Activated CD8-positive, alpha-beta T cell treated with anti-CD3 and anti-CD28 coated beads for 36 hours (primary cell): ENCODE measurements around the gene ADIRF. TPM values are rescaled to one million over a fixed set of nuclear protein-coding genes. Genes with fewer than 3 reads are reported as not detected.

Source experiments
- ATAC-seq: fragments of 200-7000 bp; cut with Tn5 transposase; one replicate; pipeline ENCODE4 v1.10.0; 2021; ENCODE audit warnings: mild to moderate bottlenecking, moderate library complexity
- CTCF ChIA-PET: fragments of 350-600 bp; sonication (Branson Sonifier 250); formaldehyde crosslinking; loops from one replicate; lab custom pipeline; 2021; ENCODE audit warnings: antibody characterized with exemption; lab: Charles Lee
- POLR2A ChIA-PET: fragments of 350-600 bp; sonication (Branson Sonifier 250); formaldehyde crosslinking; loops from one replicate; lab custom pipeline; 2021; ENCODE audit warnings: antibody characterized with exemption; lab: Charles Lee
- DNase-seq: peaks from one replicate; pipeline ENCODE4 v3.0.0-alpha.2; 2020
- H3K27ac Mint-ChIP-seq: one replicate; pipeline ENCODE4 v1.8.0; 2021; ENCODE audit warnings: mild to moderate bottlenecking, mixed read lengths
- H3K27me3 Mint-ChIP-seq: one replicate; pipeline ENCODE4 v1.8.0; 2021; ENCODE audit warnings: mixed read lengths
- H3K36me3 Mint-ChIP-seq: one replicate; pipeline ENCODE4 v1.8.0; 2021; ENCODE audit warnings: low read depth, mixed read lengths
- H3K4me1 Mint-ChIP-seq: one replicate; pipeline ENCODE4 v1.8.0; 2021; ENCODE audit warnings: low read depth, mixed read lengths
- H3K4me3 Mint-ChIP-seq: one replicate; pipeline ENCODE4 v1.8.0; 2021; ENCODE audit warnings: mild to moderate bottlenecking, moderate library complexity, mixed read lengths
- H3K9me3 Mint-ChIP-seq: one replicate; pipeline ENCODE4 v1.8.0; 2021; ENCODE audit warnings: mixed read lengths
- intact Hi-C: fragments of 100-400 bp; cut with micrococcal nuclease; formaldehyde crosslinking; loops from one replicate; pipeline ENCODE4 v1.10.0; 2022
- total RNA-seq, 2 experiments: library from RNA; stranded (reverse); gene quantifications; one replicate each; pipeline ENCODE4 v1.2.3, GENCODE V29; 2021
- TF ChIP-seq, protein P1 (sequence below): fragments of 200-600 bp; IDR thresholded peaks from one replicate; pipeline ENCODE4 v1.8.0; 2022; ENCODE audit warnings: antibody characterized with exemption, mild to moderate bottlenecking

ADIRF gene
- not detected for total RNA-seq

DNA sequence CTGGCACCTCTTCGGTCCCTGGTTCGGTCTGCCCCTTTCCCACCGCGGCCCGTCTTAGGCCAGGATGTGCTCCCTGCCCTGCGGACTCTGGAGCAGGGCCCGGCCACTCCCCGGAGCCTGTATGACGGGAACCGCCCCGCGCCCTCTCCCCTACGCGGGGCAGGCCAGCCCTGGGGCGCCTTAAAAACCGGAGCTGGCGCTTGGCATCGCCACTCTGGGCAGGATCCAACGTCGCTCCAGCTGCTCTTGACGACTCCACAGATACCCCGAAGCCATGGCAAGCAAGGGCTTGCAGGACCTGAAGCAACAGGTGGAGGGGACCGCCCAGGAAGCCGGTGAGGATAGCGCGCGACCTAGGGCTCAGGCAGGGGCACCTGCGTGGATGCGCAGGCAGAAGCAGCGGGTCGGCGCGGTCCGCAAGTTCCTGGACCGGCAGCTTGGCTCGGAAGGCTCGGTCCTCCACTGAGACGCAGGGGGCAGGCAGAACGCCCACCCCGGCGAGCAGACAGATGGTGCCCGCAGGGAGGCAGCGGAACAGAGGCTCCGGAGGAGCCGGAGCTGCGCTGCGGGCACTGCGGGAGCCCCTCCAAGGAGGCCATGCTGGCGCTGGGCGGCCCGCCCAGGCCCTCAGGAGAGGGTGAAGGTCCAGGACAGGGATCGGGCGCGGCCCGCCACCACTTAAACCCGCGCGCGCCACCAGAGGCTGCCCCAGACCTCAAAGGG, at the start of gene ADIRF:
TSS of gene ADIRF (plus strand) at position 212 of the 723 bp plus-strand sequence. CDS start at position 275, 63 bp downstream.
- Mint-ChIP-seq H3K9me3 (no peaks in the 10 kb centered on the region), H3K36me3 (no peaks in the 10 kb centered on the region), H3K4me3 (no peak within 1 kb of the TSS), H3K27me3 (peaks cover 2% of the 10 kb centered on the region), H3K27ac (no peak within 1 kb of the TSS), H3K4me1 (peaks cover 27% of the 10 kb centered on the region)
- intact Hi-C loops: no loop called here
- ATAC-seq (no peak), DNase-seq (no peak)
- ChIA-PET POLR2A (interaction anchor here (0.6 to 1.5 kb wide), 5 partner anchors 11 to 482 kb away, joined by 3 to 4 read pairs (median 3); partner anchors contain the start of genes MMRN2 and SNCG), CTCF (interaction anchor here (0.8 to 7.1 kb wide), 9 partner anchors 9 to 136 kb away, joined by 3 to 45 read pairs (median 3); partner anchors contain the start of gene MMRN2)
- TF ChIP-seq, protein P1, sequence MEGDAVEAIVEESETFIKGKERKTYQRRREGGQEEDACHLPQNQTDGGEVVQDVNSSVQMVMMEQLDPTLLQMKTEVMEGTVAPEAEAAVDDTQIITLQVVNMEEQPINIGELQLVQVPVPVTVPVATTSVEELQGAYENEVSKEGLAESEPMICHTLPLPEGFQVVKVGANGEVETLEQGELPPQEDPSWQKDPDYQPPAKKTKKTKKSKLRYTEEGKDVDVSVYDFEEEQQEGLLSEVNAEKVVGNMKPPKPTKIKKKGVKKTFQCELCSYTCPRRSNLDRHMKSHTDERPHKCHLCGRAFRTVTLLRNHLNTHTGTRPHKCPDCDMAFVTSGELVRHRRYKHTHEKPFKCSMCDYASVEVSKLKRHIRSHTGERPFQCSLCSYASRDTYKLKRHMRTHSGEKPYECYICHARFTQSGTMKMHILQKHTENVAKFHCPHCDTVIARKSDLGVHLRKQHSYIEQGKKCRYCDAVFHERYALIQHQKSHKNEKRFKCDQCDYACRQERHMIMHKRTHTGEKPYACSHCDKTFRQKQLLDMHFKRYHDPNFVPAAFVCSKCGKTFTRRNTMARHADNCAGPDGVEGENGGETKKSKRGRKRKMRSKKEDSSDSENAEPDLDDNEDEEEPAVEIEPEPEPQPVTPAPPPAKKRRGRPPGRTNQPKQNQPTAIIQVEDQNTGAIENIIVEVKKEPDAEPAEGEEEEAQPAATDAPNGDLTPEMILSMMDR: no peak

DNA sequence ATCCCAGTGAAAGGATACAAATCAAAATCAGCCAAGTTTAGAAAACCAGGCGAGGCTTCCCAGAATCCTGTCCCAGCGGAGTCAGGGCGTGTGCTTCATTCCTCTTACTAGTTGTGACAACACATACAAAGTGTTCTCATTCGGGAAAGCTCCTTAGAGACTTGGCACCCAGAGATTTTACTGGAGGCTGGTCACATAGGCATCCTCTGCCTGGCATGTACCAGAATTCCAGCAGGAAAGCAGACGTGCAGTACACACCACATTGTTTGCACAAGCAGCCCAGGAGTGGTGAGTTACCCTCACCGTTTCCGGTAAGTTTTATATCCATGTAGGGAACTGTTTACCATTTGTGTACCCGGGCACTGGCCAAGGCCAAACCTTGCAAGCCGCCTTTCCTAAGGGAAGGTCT, 45.7 kb upstream of the ADIRF start:
- no peaks in the 10 kb centered on the region for H3K9me3 Mint-ChIP-seq
- POLR2A ChIA-PET: no interaction called here
- H3K4me1 Mint-ChIP-seq: no peaks in the 10 kb centered on the region
- CTCF ChIA-PET: no interaction called here
- intact Hi-C loops: no loop called here
- no peak overlapping the region for H3K4me3 Mint-ChIP-seq
- no peak overlapping the region for H3K27ac Mint-ChIP-seq
- ATAC-seq (no peak), DNase-seq (no peak)
- H3K27me3 Mint-ChIP-seq: no peaks in the 10 kb centered on the region
- TF ChIP-seq, protein P1: no peak
- peaks cover 1% of the 10 kb centered on the region for H3K36me3 Mint-ChIP-seq

DNA sequence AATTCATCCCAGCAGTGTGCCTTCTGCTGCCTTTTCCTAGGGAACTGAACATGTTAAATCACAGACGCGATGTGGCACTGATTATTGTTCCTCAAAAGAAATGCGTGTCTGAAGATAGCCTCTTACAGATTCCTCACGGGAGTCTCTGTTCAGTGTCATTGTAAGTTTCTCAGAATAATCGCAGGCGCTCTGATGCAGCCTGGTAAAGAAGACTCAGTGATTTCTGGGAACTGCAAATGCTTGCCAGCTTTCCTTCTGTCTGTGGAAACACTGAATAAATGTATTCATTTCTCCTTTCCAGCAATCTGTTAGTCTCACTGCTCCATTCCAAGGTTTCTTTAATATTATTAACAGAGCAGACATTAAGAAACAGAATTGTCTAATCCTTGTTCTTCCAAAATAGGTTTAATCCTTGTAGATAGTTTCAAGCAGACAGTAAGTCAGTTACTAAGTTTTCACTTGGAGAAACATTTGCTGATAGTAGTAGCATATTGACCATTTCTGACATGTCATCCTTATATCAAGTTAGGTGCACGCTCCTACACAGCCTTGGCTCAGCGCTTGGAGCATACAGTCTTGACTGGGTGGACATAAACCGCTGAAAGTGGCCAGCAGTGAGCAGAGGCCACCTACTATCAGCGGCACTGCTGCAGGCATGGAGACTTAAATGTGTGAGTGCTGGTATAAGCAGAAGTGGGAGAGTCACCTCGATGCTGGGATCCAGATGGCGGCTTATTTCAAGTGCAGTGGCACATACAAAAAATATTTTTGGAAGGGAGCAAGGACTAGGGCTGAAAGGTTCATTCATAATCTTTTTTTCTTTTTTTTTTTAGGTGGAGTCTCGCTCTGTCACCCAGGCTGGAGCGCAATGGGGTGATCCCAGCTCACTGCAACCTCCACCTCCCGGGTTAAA, 38.6 kb upstream of the ADIRF start:
- CTCF ChIA-PET: no interaction called here
- no peaks in the 10 kb centered on the region for H3K27me3 Mint-ChIP-seq
- DNase-seq: no peak

DNA sequence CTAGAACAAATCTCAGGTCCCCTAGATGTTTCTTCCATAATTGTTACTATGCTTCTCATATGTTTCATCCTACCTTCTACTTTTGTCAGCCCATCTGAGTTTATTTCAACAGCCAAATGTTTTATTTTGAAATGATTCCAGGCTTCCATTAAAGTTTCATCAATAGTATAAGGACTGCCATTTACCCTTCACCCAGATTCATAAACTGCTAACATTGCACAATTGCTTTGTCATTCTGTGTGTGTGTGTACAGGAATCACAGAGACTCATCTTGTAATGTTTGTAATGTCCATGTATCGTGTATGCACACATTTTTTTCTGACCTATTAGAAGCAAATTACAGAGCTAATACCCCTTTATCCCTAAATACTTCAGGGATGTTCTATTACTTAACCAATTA, 36.4 kb upstream of the ADIRF start:
- Mint-ChIP-seq H3K27me3 (no peaks in the 10 kb centered on the region), H3K9me3 (no peaks in the 10 kb centered on the region), H3K4me3 (no peak overlapping the region), H3K27ac (no peak overlapping the region), H3K4me1 (peaks cover 6% of the 10 kb centered on the region), H3K36me3 (no peaks in the 10 kb centered on the region)
- intact Hi-C loops: no loop called here
- TF ChIP-seq, protein P1: no peak
- ATAC-seq: no peak
- ChIA-PET CTCF (no interaction called here), POLR2A (no interaction called here)
- no peak for DNase-seq

More for the DNA sequence above, 38.6 kb upstream of the ADIRF start:
- POLR2A ChIA-PET: no interaction called here
- intact Hi-C loops: no loop called here
- H3K9me3 Mint-ChIP-seq: no peaks in the 10 kb centered on the region
- no peak for ATAC-seq
- H3K36me3 Mint-ChIP-seq: no peaks in the 10 kb centered on the region
- TF ChIP-seq, protein P1: no peak
- H3K27ac Mint-ChIP-seq: no peak overlapping the region
- H3K4me3 Mint-ChIP-seq: no peak overlapping the region
- peaks cover 6% of the 10 kb centered on the region for H3K4me1 Mint-ChIP-seq
